HG03442 (cell line): Measurements from ENCODE around the gene BAZ2B.

ENCODE experiments used
- ATAC-seq: cut with Tn5 transposase; IDR thresholded peaks from one replicate; pipeline ENCODE4 v1.9.1; 2021; ENCODE audit warnings: mild to moderate bottlenecking, moderate library complexity; ENCODE audit not compliant: unreplicated experiment

The BAZ2B gene

GRCh38 chr2:159615367-159616285 is 722 bp downstream of the BAZ2B start:
- peak; percentile 68 for ATAC-seq

- no peak for ATAC-seq
Measured at GRCh38 chr2:159614534-159615366, 1.6 kb downstream of the BAZ2B start.

- no peak for ATAC-seq
Measured at GRCh38 chr2:159613651-159614285, 2.6 kb downstream of the BAZ2B start.

- no peak for ATAC-seq
Measured at GRCh38 chr2:159613091-159613490, 3.3 kb downstream of the BAZ2B start.

- no peak for ATAC-seq
Measured at GRCh38 chr2:159612255-159612901, 4.0 kb downstream of the BAZ2B start.

GRCh38 chr2:159609811-159610549 is 6.4 kb downstream of the BAZ2B start:
- no peak for ATAC-seq

GRCh38 chr2:159608723-159609308 is 7.5 kb downstream of the BAZ2B start:
- ATAC-seq, result no peak

- no peak for ATAC-seq
Measured at GRCh38 chr2:159608108-159608507, 8.2 kb downstream of the BAZ2B start.

- ATAC-seq, result no peak
Measured at GRCh38 chr2:159606287-159606686, 10.1 kb downstream of the BAZ2B start.

GRCh38 chr2:159605441-159606178 is 10.7 kb downstream of the BAZ2B start:
- no peak for ATAC-seq

GRCh38 chr2:159604159-159604558 is 12.2 kb downstream of the BAZ2B start:
- no peak for ATAC-seq

GRCh38 chr2:159600752-159601151 is 15.6 kb downstream of the BAZ2B start:
- no peak for ATAC-seq

- ATAC-seq, result no peak
Measured at GRCh38 chr2:159595410-159596046, 20.8 kb downstream of the BAZ2B start.

GRCh38 chr2:159592441-159592840 is 23.9 kb downstream of the BAZ2B start:
- no peak for ATAC-seq

- no peak for ATAC-seq
Measured at GRCh38 chr2:159591221-159591620, 25.1 kb downstream of the BAZ2B start.

- ATAC-seq, result no peak
Measured at GRCh38 chr2:159589286-159589685, 27.1 kb downstream of the BAZ2B start.

- no peak for ATAC-seq
Measured at GRCh38 chr2:159586034-159586433, 30.3 kb downstream of the BAZ2B start.

- no peak for ATAC-seq
Measured at GRCh38 chr2:159585622-159586021, 30.7 kb downstream of the BAZ2B start.

- ATAC-seq, result no peak
Measured at GRCh38 chr2:159584796-159585195, 31.6 kb downstream of the BAZ2B start.
